GM23338 (cell line): ENCODE measurements around the gene RPLP1. TPM values are rescaled to one million over a fixed set of nuclear protein-coding genes. Genes with fewer than 3 reads are reported as not detected.

Experiments used
- ATAC-seq: fragments of 200-7000 bp; cut with Tn5 transposase; 3 replicates; pipeline ENCODE4 v1.9.1; 2020
- DNase-seq: peaks from one replicate; pipeline ENCODE4 v3.0.0-alpha.2; 2015; ENCODE audit warnings: low spot score
- H2AFZ ChIP-seq: fragments of 200-600 bp; sonication (generic); 2 replicates; pipeline ENCODE4 v1.8.0; 2016; ENCODE audit warnings: antibody characterized with exemption, mild to moderate bottlenecking, moderate library complexity
- H3F3A ChIP-seq: fragments of 200-600 bp; sonication (generic); replicated peaks from 2 replicates; pipeline ENCODE4 v1.8.0; 2017; ENCODE audit warnings: antibody characterized with exemption, mixed run types, low read depth
- H3K27ac ChIP-seq: fragments of 200-600 bp; sonication (generic); 2 replicates; pipeline ENCODE4 v1.6.1; 2016; ENCODE audit warnings: low read depth
- H3K27me3 ChIP-seq: fragments of 200-600 bp; sonication (generic); 2 replicates; pipeline ENCODE4 v1.8.0; 2016; ENCODE audit warnings: mild to moderate bottlenecking, mixed run types, moderate library complexity; ENCODE audit not compliant: insufficient read depth
- H3K36me3 ChIP-seq: fragments of 200-600 bp; sonication (generic); 2 replicates; pipeline ENCODE4 v1.8.0; 2016; ENCODE audit warnings: mild to moderate bottlenecking; ENCODE audit not compliant: insufficient read depth
- H3K4me1 ChIP-seq: fragments of 200-600 bp; sonication (generic); 2 replicates; pipeline ENCODE4 v1.8.0; 2016; ENCODE audit warnings: mild to moderate bottlenecking, moderate library complexity; ENCODE audit not compliant: insufficient read depth
- H3K4me2 ChIP-seq: fragments of 200-600 bp; sonication (generic); 2 replicates; pipeline ENCODE4 v1.7.1; 2017; ENCODE audit warnings: mixed run types
- H3K4me3 ChIP-seq: fragments of 200-600 bp; sonication (generic); 2 replicates; pipeline ENCODE4 v1.6.1; 2016; ENCODE audit warnings: mixed run types
- H3K79me2 ChIP-seq: fragments of 200-600 bp; sonication (generic); replicated peaks from 2 replicates; pipeline ENCODE4 v1.8.0; 2017; ENCODE audit warnings: mild to moderate bottlenecking; ENCODE audit not compliant: insufficient read depth
- H3K9me2 ChIP-seq: fragments of 200-600 bp; sonication (generic); 2 replicates; pipeline ENCODE4 v1.8.0; 2017; ENCODE audit not compliant: insufficient read depth
- H4K20me1 ChIP-seq: fragments of 200-600 bp; sonication (generic); replicated peaks from 2 replicates; pipeline ENCODE4 v1.8.0; 2017; ENCODE audit warnings: mild to moderate bottlenecking; ENCODE audit not compliant: insufficient read depth
- H3K27ac Mint-ChIP-seq: 2 replicates; pipeline ENCODE4 v1.8.0; 2020; ENCODE audit warnings: inconsistent platforms, mild to moderate bottlenecking, moderate library complexity, mixed read lengths
- H3K27me3 Mint-ChIP-seq: 3 replicates; pipeline ENCODE4 v1.8.0; 2022; ENCODE audit warnings: low read depth, mild to moderate bottlenecking, moderate library complexity, mixed read lengths, inconsistent platforms; ENCODE audit not compliant: insufficient read depth, poor library complexity
- H3K36me3 Mint-ChIP-seq: 3 replicates; pipeline ENCODE4 v1.8.0; 2021; ENCODE audit warnings: low read depth, mild to moderate bottlenecking, inconsistent platforms, moderate library complexity, mixed read lengths
- H3K4me1 Mint-ChIP-seq: 3 replicates; pipeline ENCODE4 v1.8.0; 2020; ENCODE audit warnings: mild to moderate bottlenecking, inconsistent platforms, mixed read lengths
- H3K4me3 Mint-ChIP-seq: 3 replicates; pipeline ENCODE4 v1.8.0; 2021; ENCODE audit warnings: moderate library complexity, mild to moderate bottlenecking, inconsistent platforms, mixed read lengths
- H3K9me3 Mint-ChIP-seq: 3 replicates; pipeline ENCODE4 v1.8.0; 2020; ENCODE audit warnings: moderate library complexity, mild to moderate bottlenecking, inconsistent platforms, mixed read lengths
- CREB1 ChIP-seq: fragments of 250-450 bp; sonication (Bioruptor Pico); IDR thresholded peaks from 2 replicates; pipeline ENCODE4 v1.5.0; 2020; ENCODE audit warnings: low read depth, mild to moderate bottlenecking, moderate library complexity
- EZH2 ChIP-seq: fragments of 200-600 bp; sonication (generic); IDR thresholded peaks from one replicate; pipeline ENCODE4 v1.8.0; 2017; ENCODE audit warnings: antibody characterized with exemption, mild to moderate bottlenecking, low read depth; ENCODE audit not compliant: unreplicated experiment
- EZH2phosphoT487 ChIP-seq: fragments of 200-600 bp; sonication (generic); IDR thresholded peaks from one replicate; pipeline ENCODE4 v1.8.1; 2018; ENCODE audit warnings: antibody characterized with exemption; ENCODE audit not compliant: unreplicated experiment
- JUNB ChIP-seq: IDR thresholded peaks from one replicate; pipeline ENCODE4 v1.6.1; 2016; ENCODE audit warnings: antibody characterized with exemption; ENCODE audit not compliant: unreplicated experiment
- NANOG ChIP-seq: IDR thresholded peaks from 2 replicates; pipeline ENCODE4 v1.6.1; 2016; ENCODE audit warnings: antibody characterized with exemption, borderline replicate concordance
- POLR2AphosphoS5 ChIP-seq: IDR thresholded peaks from 2 replicates; pipeline ENCODE4 v1.6.1; 2016; ENCODE audit warnings: antibody characterized with exemption, low read depth
- polyA plus RNA-seq: library from polyadenylated mRNA; unstranded; fragments of >200 nt; fragmentation: Nextera tagmentation; extraction: Ambion mirVana; gene quantifications from 2 replicates; pipeline ENCODE4 v1.2.1, GENCODE V29; 2016
- total RNA-seq: library from RNA; depleted of rRNA; stranded (reverse); fragments of >200 nt; shearing (Covaris generic); gene quantifications from 2 replicates; pipeline ENCODE4 v1.2.3, GENCODE V29; 2014
- TF ChIP-seq, protein P1 (sequence below): IDR thresholded peaks from one replicate; pipeline ENCODE4 v1.6.1; 2018; ENCODE audit warnings: antibody characterized with exemption; ENCODE audit not compliant: unreplicated experiment
- TF ChIP-seq, protein P2 (sequence below): fragments of 250-450 bp; sonication (Bioruptor Pico); IDR thresholded peaks from 2 replicates; pipeline ENCODE4 v1.5.0; 2020; ENCODE audit warnings: mild to moderate bottlenecking, moderate library complexity

RPLP1 gene
- total and polyA plus RNA-seq, 2 experiments from 2014 or later: 283 to 3,258 TPM

DNA sequence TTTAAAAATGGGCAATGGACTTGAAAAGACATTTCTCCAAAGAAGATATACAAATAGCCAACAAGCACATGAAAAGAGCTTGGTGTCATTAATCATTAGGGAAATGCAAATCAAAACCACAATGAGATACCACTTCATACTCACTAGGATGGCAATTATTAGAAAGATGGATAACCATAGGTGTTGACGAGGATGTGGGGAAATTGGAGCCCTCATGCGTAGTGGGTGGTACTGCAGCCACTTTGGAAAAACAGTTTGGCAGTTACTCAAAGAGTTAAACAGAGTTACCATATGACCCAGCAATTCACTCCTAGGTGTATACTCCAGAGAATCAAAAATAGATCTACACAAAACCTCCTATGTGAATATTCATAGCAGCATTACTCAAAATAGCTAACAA, 27.4 kb downstream of the RPLP1 start (continued):
- TF ChIP-seq, protein P1, sequence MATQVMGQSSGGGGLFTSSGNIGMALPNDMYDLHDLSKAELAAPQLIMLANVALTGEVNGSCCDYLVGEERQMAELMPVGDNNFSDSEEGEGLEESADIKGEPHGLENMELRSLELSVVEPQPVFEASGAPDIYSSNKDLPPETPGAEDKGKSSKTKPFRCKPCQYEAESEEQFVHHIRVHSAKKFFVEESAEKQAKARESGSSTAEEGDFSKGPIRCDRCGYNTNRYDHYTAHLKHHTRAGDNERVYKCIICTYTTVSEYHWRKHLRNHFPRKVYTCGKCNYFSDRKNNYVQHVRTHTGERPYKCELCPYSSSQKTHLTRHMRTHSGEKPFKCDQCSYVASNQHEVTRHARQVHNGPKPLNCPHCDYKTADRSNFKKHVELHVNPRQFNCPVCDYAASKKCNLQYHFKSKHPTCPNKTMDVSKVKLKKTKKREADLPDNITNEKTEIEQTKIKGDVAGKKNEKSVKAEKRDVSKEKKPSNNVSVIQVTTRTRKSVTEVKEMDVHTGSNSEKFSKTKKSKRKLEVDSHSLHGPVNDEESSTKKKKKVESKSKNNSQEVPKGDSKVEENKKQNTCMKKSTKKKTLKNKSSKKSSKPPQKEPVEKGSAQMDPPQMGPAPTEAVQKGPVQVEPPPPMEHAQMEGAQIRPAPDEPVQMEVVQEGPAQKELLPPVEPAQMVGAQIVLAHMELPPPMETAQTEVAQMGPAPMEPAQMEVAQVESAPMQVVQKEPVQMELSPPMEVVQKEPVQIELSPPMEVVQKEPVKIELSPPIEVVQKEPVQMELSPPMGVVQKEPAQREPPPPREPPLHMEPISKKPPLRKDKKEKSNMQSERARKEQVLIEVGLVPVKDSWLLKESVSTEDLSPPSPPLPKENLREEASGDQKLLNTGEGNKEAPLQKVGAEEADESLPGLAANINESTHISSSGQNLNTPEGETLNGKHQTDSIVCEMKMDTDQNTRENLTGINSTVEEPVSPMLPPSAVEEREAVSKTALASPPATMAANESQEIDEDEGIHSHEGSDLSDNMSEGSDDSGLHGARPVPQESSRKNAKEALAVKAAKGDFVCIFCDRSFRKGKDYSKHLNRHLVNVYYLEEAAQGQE: no peak
- TF ChIP-seq CREB1 (CRISPR knock-in tag) (no peak), EZH2 (no peak), NANOG (no peak)

DNA sequence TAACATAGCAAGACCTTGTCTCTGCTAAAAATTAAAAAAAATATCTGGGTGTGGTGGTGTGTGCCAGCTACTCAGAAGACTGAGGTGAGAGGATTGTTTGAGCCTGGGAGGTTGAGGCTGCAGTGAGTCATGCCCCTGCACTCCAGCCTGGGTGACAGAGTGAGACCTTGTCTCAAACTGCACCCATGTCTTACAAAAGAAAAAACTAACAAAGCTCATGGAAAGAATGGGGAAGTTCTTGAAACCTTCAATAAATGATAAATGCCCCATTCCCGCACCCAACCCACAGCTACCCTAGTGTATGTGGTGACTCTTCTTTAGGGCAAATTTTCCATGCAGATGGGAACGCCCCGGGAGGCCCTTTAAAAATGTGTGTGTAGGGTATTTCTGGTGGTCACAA, 28.3 kb downstream of the RPLP1 start:
- H3K27me3 ChIP-seq: no peaks in the 10 kb centered on the region
- no peaks in the 10 kb centered on the region for H3K9me2 ChIP-seq
- Mint-ChIP-seq H3K4me3 (no peak overlapping the region), H3K27me3 (peaks cover 9% of the 10 kb centered on the region), H3K9me3 (peaks cover 12% of the 10 kb centered on the region; the same call in 2 of the 3 replicates), H3K36me3 (peaks cover 5% of the 10 kb centered on the region), H3K4me1 (no peaks in the 10 kb centered on the region; the same call in 2 of the 3 replicates), H3K27ac (no peak overlapping the region)
- H3K79me2 ChIP-seq: no peaks in the 10 kb centered on the region
- ATAC-seq (no peak), DNase-seq (no peak)
- no peaks in the 10 kb centered on the region; the same call in 1 of the 2 replicates for H3K36me3 ChIP-seq
- no peak overlapping the region for H3K27ac ChIP-seq
- H4K20me1 ChIP-seq: no peaks in the 10 kb centered on the region
- no peak overlapping the region for H2AFZ ChIP-seq
- no peak overlapping the region for H3K4me2 ChIP-seq
- TF ChIP-seq CREB1 (CRISPR knock-in tag): no peak
- TF ChIP-seq EZH2: no peak
- TF ChIP-seq, protein P2, sequence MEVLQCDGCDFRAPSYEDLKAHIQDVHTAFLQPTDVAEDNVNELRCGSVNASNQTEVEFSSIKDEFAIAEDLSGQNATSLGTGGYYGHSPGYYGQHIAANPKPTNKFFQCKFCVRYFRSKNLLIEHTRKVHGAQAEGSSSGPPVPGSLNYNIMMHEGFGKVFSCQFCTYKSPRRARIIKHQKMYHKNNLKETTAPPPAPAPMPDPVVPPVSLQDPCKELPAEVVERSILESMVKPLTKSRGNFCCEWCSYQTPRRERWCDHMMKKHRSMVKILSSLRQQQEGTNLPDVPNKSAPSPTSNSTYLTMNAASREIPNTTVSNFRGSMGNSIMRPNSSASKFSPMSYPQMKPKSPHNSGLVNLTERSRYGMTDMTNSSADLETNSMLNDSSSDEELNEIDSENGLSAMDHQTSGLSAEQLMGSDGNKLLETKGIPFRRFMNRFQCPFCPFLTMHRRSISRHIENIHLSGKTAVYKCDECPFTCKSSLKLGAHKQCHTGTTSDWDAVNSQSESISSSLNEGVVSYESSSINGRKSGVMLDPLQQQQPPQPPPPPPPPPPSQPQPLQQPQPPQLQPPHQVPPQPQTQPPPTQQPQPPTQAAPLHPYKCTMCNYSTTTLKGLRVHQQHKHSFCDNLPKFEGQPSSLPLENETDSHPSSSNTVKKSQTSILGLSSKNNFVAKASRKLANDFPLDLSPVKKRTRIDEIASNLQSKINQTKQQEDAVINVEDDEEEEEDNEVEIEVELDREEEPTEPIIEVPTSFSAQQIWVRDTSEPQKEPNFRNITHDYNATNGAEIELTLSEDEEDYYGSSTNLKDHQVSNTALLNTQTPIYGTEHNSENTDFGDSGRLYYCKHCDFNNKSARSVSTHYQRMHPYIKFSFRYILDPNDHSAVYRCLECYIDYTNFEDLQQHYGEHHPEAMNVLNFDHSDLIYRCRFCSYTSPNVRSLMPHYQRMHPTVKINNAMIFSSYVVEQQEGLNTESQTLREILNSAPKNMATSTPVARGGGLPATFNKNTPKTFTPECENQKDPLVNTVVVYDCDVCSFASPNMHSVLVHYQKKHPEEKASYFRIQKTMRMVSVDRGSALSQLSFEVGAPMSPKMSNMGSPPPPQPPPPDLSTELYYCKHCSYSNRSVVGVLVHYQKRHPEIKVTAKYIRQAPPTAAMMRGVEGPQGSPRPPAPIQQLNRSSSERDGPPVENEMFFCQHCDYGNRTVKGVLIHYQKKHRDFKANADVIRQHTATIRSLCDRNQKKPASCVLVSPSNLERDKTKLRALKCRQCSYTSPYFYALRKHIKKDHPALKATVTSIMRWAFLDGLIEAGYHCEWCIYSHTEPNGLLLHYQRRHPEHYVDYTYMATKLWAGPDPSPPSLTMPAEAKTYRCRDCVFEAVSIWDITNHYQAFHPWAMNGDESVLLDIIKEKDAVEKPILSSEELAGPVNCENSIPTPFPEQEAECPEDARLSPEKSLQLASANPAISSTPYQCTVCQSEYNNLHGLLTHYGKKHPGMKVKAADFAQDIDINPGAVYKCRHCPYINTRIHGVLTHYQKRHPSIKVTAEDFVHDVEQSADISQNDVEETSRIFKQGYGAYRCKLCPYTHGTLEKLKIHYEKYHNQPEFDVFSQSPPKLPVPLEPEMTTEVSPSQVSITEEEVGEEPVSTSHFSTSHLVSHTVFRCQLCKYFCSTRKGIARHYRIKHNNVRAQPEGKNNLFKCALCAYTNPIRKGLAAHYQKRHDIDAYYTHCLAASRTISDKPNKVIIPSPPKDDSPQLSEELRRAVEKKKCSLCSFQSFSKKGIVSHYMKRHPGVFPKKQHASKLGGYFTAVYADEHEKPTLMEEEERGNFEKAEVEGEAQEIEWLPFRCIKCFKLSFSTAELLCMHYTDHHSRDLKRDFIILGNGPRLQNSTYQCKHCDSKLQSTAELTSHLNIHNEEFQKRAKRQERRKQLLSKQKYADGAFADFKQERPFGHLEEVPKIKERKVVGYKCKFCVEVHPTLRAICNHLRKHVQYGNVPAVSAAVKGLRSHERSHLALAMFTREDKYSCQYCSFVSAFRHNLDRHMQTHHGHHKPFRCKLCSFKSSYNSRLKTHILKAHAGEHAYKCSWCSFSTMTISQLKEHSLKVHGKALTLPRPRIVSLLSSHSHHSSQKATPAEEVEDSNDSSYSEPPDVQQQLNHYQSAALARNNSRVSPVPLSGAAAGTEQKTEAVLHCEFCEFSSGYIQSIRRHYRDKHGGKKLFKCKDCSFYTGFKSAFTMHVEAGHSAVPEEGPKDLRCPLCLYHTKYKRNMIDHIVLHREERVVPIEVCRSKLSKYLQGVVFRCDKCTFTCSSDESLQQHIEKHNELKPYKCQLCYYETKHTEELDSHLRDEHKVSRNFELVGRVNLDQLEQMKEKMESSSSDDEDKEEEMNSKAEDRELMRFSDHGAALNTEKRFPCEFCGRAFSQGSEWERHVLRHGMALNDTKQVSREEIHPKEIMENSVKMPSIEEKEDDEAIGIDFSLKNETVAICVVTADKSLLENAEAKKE (CRISPR knock-in tag): no peak
- no peak for TF ChIP-seq EZH2phosphoT487
- TF ChIP-seq, protein P1: no peak
- TF ChIP-seq JUNB: no peak
- TF ChIP-seq POLR2AphosphoS5: no peak
- no peaks in the 10 kb centered on the region for H3K4me1 ChIP-seq
- no peaks in the 10 kb centered on the region for H3F3A ChIP-seq
- H3K4me3 ChIP-seq: no peak overlapping the region
